ENCODE measurements around the gene BTBD19. TPM values are rescaled to one million over a fixed set of nuclear protein-coding genes. Genes with fewer than 3 reads are reported as not detected.
A peak's percentile ranks its signal among the peaks of the same experiment; 100 is the strongest.

Gene BTBD19
- total RNA-seq, 1 experiment from 2014 or later: 11.6 TPM

GRCh38 chr1:44826375-44827196, 18.3 kb downstream of the BTBD19 start:
- Histone ChIP-seq H4K20me1 (ENCODE audit: insufficient read depth) (no peaks in the 10 kb centered on the region), H3K4me1 (ENCODE audit: control insufficient read depth in 1 of 2, insufficient read depth in 2 of 2, low read length in 2 of 2) (no peaks in the 10 kb centered on the region), H3K27ac (ENCODE audit: low read depth, low read length) (no peak overlapping the region), H3K4me2 (ENCODE audit: low read length) (no peak overlapping the region), H3K9me3 (ENCODE audit: control insufficient read depth in 1 of 2, insufficient read depth in 1 of 2, low read depth in 1 of 2, low read length in 2 of 2) (no peaks in the 10 kb centered on the region), H3K9ac (ENCODE audit: low read length) (no peak overlapping the region), H3K79me2 (ENCODE audit: insufficient read depth, low read length) (no peaks in the 10 kb centered on the region), H2AFZ (ENCODE audit: low read depth, low read length, poor library complexity, severe bottlenecking) (no peak overlapping the region), H3K27me3 (ENCODE audit: insufficient read depth, low read length) (no peaks in the 10 kb centered on the region), H3K4me3 (replicated peaks in 1 of 2; ENCODE audit: low read depth in 1 of 2, low read length in 2 of 2) (no peak overlapping the region), H3K36me3 (ENCODE audit: control insufficient read depth in 1 of 2, insufficient read depth in 2 of 2, low read length in 2 of 2) (no peaks in the 10 kb centered on the region), H3K9me2 (ENCODE audit: insufficient read depth) (no peaks in the 10 kb centered on the region)
- RAD21 ChIA-PET (ENCODE audit: low non-redundant PET in 1 of 2, low total read pairs in 2 of 2, uncharacterized antibody in 2 of 2, unreplicated experiment in 2 of 2): no interaction called here
- POLR2A ChIA-PET: interaction anchor here (0.7 kb wide), 1 partner anchor 22 kb away, joined by 5 read pairs; no protein-coding TSS in a partner anchor
- 0 out of 2 replicates have a peak, but pooled peaks have one; percentile 23 for ATAC-seq
- no peak for DNase-seq (ENCODE audit: low read depth, low spot score)
- intact Hi-C loops (cut with micrococcal nuclease): no loop called here
- CTCF ChIA-PET: no interaction called here
- TF ChIP-seq TCF7L2 (IDR thresholded peaks at IDR 0.05; ENCODE audit: borderline replicate concordance, extremely low read depth, insufficient read depth, insufficient read length): no peak
- TF ChIP-seq, protein P1, sequence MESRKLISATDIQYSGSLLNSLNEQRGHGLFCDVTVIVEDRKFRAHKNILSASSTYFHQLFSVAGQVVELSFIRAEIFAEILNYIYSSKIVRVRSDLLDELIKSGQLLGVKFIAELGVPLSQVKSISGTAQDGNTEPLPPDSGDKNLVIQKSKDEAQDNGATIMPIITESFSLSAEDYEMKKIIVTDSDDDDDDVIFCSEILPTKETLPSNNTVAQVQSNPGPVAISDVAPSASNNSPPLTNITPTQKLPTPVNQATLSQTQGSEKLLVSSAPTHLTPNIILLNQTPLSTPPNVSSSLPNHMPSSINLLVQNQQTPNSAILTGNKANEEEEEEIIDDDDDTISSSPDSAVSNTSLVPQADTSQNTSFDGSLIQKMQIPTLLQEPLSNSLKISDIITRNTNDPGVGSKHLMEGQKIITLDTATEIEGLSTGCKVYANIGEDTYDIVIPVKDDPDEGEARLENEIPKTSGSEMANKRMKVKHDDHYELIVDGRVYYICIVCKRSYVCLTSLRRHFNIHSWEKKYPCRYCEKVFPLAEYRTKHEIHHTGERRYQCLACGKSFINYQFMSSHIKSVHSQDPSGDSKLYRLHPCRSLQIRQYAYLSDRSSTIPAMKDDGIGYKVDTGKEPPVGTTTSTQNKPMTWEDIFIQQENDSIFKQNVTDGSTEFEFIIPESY (IDR thresholded peaks at IDR 0.05; ENCODE audit: extremely low read depth, insufficient replicate concordance, low read length): no peak
- TF ChIP-seq POLR2A (IDR thresholded peaks at IDR 0.05; ENCODE audit: borderline replicate concordance, extremely low read depth, insufficient read depth, insufficient read length): no peak
- no peak for TF ChIP-seq ELF1 (IDR thresholded peaks at IDR 0.05; ENCODE audit: borderline replicate concordance, low read depth)
- no peak for TF ChIP-seq POLR2AphosphoS5 (IDR thresholded peaks at IDR 0.05; ENCODE audit: low read depth, low read length)
- no peak for TF ChIP-seq EZH2 (IDR thresholded peaks at IDR 0.05)
- no peak for TF ChIP-seq ZFX (IDR thresholded peaks at IDR 0.05)
- TF ChIP-seq REST (IDR thresholded peaks at IDR 0.05; ENCODE audit: low read depth): no peak
- TF ChIP-seq, protein P2, sequence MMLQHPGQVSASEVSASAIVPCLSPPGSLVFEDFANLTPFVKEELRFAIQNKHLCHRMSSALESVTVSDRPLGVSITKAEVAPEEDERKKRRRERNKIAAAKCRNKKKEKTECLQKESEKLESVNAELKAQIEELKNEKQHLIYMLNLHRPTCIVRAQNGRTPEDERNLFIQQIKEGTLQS (IDR thresholded peaks at IDR 0.05): no peak
- no peak for TF ChIP-seq CBX3 (IDR thresholded peaks at IDR 0.05; ENCODE audit: low read depth)
- TF ChIP-seq RAD21 (IDR thresholded peaks at IDR 0.05; ENCODE audit: low read depth): no peak
- TF ChIP-seq, protein P3, sequence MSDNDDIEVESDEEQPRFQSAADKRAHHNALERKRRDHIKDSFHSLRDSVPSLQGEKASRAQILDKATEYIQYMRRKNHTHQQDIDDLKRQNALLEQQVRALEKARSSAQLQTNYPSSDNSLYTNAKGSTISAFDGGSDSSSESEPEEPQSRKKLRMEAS (IDR thresholded peaks at IDR 0.05): no peak
- TF ChIP-seq SP1 (IDR thresholded peaks at IDR 0.05; ENCODE audit: low read depth): no peak
- no peak for TF ChIP-seq SRF (IDR thresholded peaks at IDR 0.05; ENCODE audit: low read depth)
- TF ChIP-seq YY1 (IDR thresholded peaks at IDR 0.05; ENCODE audit: extremely low read depth, insufficient replicate concordance, low read depth, low read length): no peak
- TF ChIP-seq FOSL1 (IDR thresholded peaks at IDR 0.05; ENCODE audit: low read depth): no peak
- no peak for TF ChIP-seq CEBPB (IDR thresholded peaks at IDR 0.05; ENCODE audit: low read depth)
- BruUV-seq (replicated peaks): no TSS peak

Data from HCT116 (cell line).